ENCODE results near the gene ZNF428.

- TF ChIP-seq RAD21 (IDR thresholded peaks at IDR 0.05; ENCODE audit: low read depth) (no peak), CTCF (IDR thresholded peaks at IDR 0.05 in 2 of 3, conservative IDR thresholded peaks at IDR 0.05 in 1 of 3; ENCODE audit: borderline replicate concordance in 1 of 3, insufficient read depth in 1 of 3, low read depth in 2 of 3, low read length in 2 of 3) (no peak), POLR2A (IDR thresholded peaks at IDR 0.05; ENCODE audit: borderline replicate concordance, extremely low read depth, insufficient read depth, insufficient read length) (no peak), CEBPB (IDR thresholded peaks at IDR 0.05; ENCODE audit: low read depth) (no peak), ELF1 (IDR thresholded peaks at IDR 0.05; ENCODE audit: borderline replicate concordance, low read depth) (no peak), POLR2AphosphoS5 (IDR thresholded peaks at IDR 0.05; ENCODE audit: low read depth, low read length) (no peak), SIN3A (IDR thresholded peaks at IDR 0.05; ENCODE audit: low read depth) (no peak), EZH2 (IDR thresholded peaks at IDR 0.05) (no peak), REST (IDR thresholded peaks at IDR 0.05; ENCODE audit: low read depth) (no peak), YY1 (IDR thresholded peaks at IDR 0.05; ENCODE audit: extremely low read depth, insufficient replicate concordance, low read depth, low read length) (no peak), MAX (IDR thresholded peaks at IDR 0.05) (no peak)
These were observed 8.9 kb downstream of the ZNF428 start for GRCh38 chr19:43610493-43610892.

Measured in HCT116 (cell line).